Tibial artery (tissue), 4 donors: ENCODE results near the gene ANKRD2.
A peak's percentile ranks its signal among the peaks of the same experiment; 100 is the strongest.

ENCODE experiments used
- DNase-seq, 2 donors: peaks; one replicate each; pipeline ENCODE4 v3.0.0-alpha.2; 2019
- H3K27ac ChIP-seq, 2 donors: fragments of 200-600 bp; sonication (generic) in 1 of 2; 1 replicate in 1 of 2; 2 replicates in 1 of 2; pipeline ENCODE4 v1.5.1; 2018 to 2019; ENCODE audit warnings: mild to moderate bottlenecking in 1 of 2
- H3K27me3 ChIP-seq, 2 donors: fragments of 200-600 bp; sonication (generic) in 1 of 2; one replicate each; pipeline versions ENCODE4 v1.5.1 to v1.6.0; 2016 to 2019
- H3K36me3 ChIP-seq, 3 donors: fragments of 200-600 bp; sonication (generic) in 2 of 3; one replicate each; pipeline ENCODE4 v1.5.1; 2016 to 2019; ENCODE audit warnings: mild to moderate bottlenecking in 2 of 3
- H3K4me1 ChIP-seq, 4 donors: fragments of 200-600 bp; sonication (generic) in 2 of 4; 1 replicate in 3 of 4; 2 replicates in 1 of 4; pipeline ENCODE4 v1.5.1; 2016 to 2019
- H3K4me3 ChIP-seq, 2 donors: fragments of 200-600 bp; sonication (generic) in 1 of 2; 1 replicate in 1 of 2; 2 replicates in 1 of 2; pipeline ENCODE4 v1.5.1; 2018 to 2019; ENCODE audit warnings: mild to moderate bottlenecking in 2 of 2
- H3K9me3 ChIP-seq, 3 donors: fragments of 200-600 bp; sonication (generic) in 1 of 3; one replicate each; pipeline ENCODE4 v1.5.1; 2016 to 2019
- CTCF ChIP-seq, 2 experiments: fragments of 200-600 bp in 1 of 2; fragments of 450-650 bp in 1 of 2; IDR thresholded peaks; one replicate each; pipeline ENCODE4 v1.5.1; 2017 to 2019; ENCODE audit warnings: antibody characterized with exemption in 2 of 2, mild to moderate bottlenecking in 1 of 2, moderate library complexity in 1 of 2
- intact Hi-C: fragments of 100-400 bp; cut with DNase I; formaldehyde crosslinking; loops from one replicate; pipeline ENCODE4 v1.15.0; 2023; ENCODE audit warnings: low total_unique reads

The ANKRD2 gene

GRCh38 chr10:97612386-97612785 is 39.8 kb downstream of the ANKRD2 start:
- H3K27ac ChIP-seq: no peak overlapping the region
- DNase-seq: no peak
- H3K27me3 ChIP-seq: no peaks in the 10 kb centered on the region
- peaks cover 0 to 24% (median 0%) of the 10 kb centered on the region in 3 donors for H3K36me3 ChIP-seq
- intact Hi-C loops: no loop called here
- peaks cover 0 to 31% (median 16%) of the 10 kb centered on the region in 4 donors for H3K4me1 ChIP-seq
- TF ChIP-seq CTCF (IDR thresholded peaks at IDR 0.05): peak; percentile 53 to 78
- no peaks in the 10 kb centered on the region for H3K9me3 ChIP-seq
- H3K4me3 ChIP-seq: no peak overlapping the region

- H3K9me3 ChIP-seq: no peaks in the 10 kb centered on the region
Measured at GRCh38 chr10:97618285-97618684, 45.7 kb downstream of the ANKRD2 start.

GRCh38 chr10:97618733-97619132 is 46.2 kb downstream of the ANKRD2 start:
- intact Hi-C loops: no loop called here
- H3K27ac ChIP-seq: no peak overlapping the region
- H3K36me3 ChIP-seq: peaks cover 0 to 24% (median 0%) of the 10 kb centered on the region in 3 donors
- H3K4me3 ChIP-seq: no peak overlapping the region
- H3K27me3 ChIP-seq: no peaks in the 10 kb centered on the region
- no peak for TF ChIP-seq CTCF (IDR thresholded peaks at IDR 0.05)
- DNase-seq: no peak
- no peaks in the 10 kb centered on the region for H3K9me3 ChIP-seq
- no peaks in the 10 kb centered on the region for H3K4me1 ChIP-seq

More at GRCh38 chr10:97618285-97618684, 45.7 kb downstream of the ANKRD2 start:
- intact Hi-C loops: no loop called here
- no peaks in the 10 kb centered on the region for H3K4me1 ChIP-seq
- H3K4me3 ChIP-seq: no peak overlapping the region
- no peaks in the 10 kb centered on the region for H3K27me3 ChIP-seq
- no peak for TF ChIP-seq CTCF (IDR thresholded peaks at IDR 0.05)
- no peak for DNase-seq
- no peak overlapping the region for H3K27ac ChIP-seq
- peaks cover 0 to 24% (median 0%) of the 10 kb centered on the region in 3 donors for H3K36me3 ChIP-seq

- H3K36me3 ChIP-seq: no peaks in the 10 kb centered on the region
- intact Hi-C loops: no loop called here
- no peak overlapping the region for H3K27ac ChIP-seq
- DNase-seq: no peak
- TF ChIP-seq CTCF (IDR thresholded peaks at IDR 0.05): no peak
- H3K9me3 ChIP-seq: no peaks in the 10 kb centered on the region
- H3K4me3 ChIP-seq: no peak overlapping the region
- no peaks in the 10 kb centered on the region for H3K27me3 ChIP-seq
- H3K4me1 ChIP-seq: no peaks in the 10 kb centered on the region
Measured at GRCh38 chr10:97623277-97623676, 50.7 kb downstream of the ANKRD2 start.

GRCh38 chr10:97627731-97628130 is 55.2 kb downstream of the ANKRD2 start:
- no peak overlapping the region for H3K27ac ChIP-seq
- intact Hi-C loops: no loop called here
- H3K36me3 ChIP-seq: no peaks in the 10 kb centered on the region
- no peaks in the 10 kb centered on the region for H3K9me3 ChIP-seq
- H3K4me3 ChIP-seq: no peak overlapping the region
- no peak for TF ChIP-seq CTCF (IDR thresholded peaks at IDR 0.05)
- H3K4me1 ChIP-seq: peaks cover 0 to 6% (median 2%) of the 10 kb centered on the region in 4 donors
- no peak for DNase-seq
- H3K27me3 ChIP-seq: no peaks in the 10 kb centered on the region

- H3K36me3 ChIP-seq: no peaks in the 10 kb centered on the region
- no peaks in the 10 kb centered on the region for H3K27me3 ChIP-seq
- H3K4me3 ChIP-seq: no peak overlapping the region
- H3K9me3 ChIP-seq: no peaks in the 10 kb centered on the region
- DNase-seq: no peak
- intact Hi-C loops: no loop called here
- no peak for TF ChIP-seq CTCF (IDR thresholded peaks at IDR 0.05)
- no peak overlapping the region for H3K27ac ChIP-seq
- H3K4me1 ChIP-seq: peaks cover 0 to 9% (median 3%) of the 10 kb centered on the region in 4 donors
Measured at GRCh38 chr10:97628228-97628627, 55.6 kb downstream of the ANKRD2 start.
